HG02642 (cell line): ENCODE results near the gene DERL3.
"Not testable (repeated sequence)": the region's sequence is repeated elsewhere in the genome, so short reads cannot be mapped to it uniquely, and the experiment has no call there.

Experiments
- ATAC-seq: cut with Tn5 transposase; IDR thresholded peaks from one replicate; pipeline ENCODE4 v1.9.1; 2021; ENCODE audit warnings: mild to moderate bottlenecking; ENCODE audit not compliant: unreplicated experiment, poor library complexity

The DERL3 gene

GRCh38 chr22:23838681-23839468 lies at the start of gene DERL3:
Gene DERL3, minus strand, starts transcription at chr22:23839006. Its CDS starts 19 bp downstream, at chr22:23838987.
- peak; percentile 84 for ATAC-seq

GRCh38 chr22:23884140-23884539 lies 45.3 kb upstream of the DERL3 start:
- ATAC-seq, result no peak

- no peak for ATAC-seq
Measured at GRCh38 chr22:23883658-23884057, 44.9 kb upstream of the DERL3 start.

DNA sequence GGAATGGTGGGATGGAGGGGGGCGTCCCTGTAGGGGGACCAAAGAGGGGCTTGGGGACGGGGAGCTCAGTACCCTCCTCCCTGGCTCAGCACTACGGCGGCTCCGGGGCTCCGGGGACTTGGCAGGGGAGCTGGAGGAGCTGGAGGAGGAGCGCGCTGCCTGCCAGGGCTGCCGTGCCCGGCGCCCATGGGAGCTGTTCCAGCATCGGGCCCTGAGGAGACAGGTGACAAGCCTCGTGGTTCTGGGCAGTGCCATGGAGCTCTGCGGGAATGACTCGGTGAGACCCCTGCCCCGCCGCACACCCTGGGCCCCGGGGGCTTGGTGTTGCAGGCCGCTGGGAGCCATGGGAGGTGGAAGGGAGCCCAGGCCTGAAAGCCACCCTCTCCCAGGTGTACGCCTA lies 43.6 kb upstream of the DERL3 start:
- ATAC-seq, result no peak

DNA sequence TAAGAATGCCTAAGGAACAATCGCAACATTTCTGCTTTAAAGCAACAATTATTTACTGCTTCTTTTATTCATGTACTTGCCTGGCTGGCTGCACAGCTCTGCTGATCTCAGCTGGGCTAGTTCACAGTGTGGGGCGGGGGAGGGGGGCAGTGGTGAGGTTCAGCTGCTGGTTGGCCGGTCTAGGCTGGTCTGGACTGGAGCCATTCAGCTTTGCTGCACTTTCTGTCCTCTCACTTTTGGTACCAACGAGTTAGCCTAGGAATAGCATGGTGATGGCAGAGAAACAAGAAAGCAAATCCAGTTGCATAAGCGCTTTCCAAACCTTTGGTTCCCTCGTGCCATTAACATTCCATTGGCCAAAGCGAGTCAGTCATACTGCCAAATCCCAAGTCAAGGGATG lies 39.4 kb upstream of the DERL3 start:
- ATAC-seq, result no peak

GRCh38 chr22:23877566-23877965 lies 38.8 kb upstream of the DERL3 start:
- ATAC-seq, result no peak

GRCh38 chr22:23875801-23876200 lies 37.0 kb upstream of the DERL3 start:
- ATAC-seq, result no peak

- ATAC-seq, result no peak
Measured at GRCh38 chr22:23874871-23875270, 36.1 kb upstream of the DERL3 start.

DNA sequence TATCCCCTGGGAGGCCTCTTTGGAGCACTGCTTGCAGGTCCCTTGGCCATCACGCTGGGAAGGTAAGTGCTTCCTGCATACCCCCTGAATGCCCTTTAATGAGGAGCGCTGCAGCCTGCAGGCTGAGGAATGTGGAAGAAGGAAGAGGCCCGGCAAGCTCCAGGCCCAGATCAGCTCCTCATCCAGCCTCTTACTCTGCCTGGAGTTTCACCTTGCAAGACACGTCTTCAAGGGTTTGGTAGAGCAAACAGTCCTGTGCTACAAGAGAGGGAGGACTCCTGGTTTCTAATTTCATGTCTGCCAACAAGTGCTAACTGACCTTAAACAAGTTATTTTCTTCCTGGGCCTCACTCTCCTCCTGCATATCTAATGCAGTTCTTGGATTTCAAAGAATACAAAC lies 29.8 kb upstream of the DERL3 start:
- no peak for ATAC-seq

GRCh38 chr22:23864499-23865154 lies 25.8 kb upstream of the DERL3 start:
- not testable (repeated sequence) for ATAC-seq

DNA sequence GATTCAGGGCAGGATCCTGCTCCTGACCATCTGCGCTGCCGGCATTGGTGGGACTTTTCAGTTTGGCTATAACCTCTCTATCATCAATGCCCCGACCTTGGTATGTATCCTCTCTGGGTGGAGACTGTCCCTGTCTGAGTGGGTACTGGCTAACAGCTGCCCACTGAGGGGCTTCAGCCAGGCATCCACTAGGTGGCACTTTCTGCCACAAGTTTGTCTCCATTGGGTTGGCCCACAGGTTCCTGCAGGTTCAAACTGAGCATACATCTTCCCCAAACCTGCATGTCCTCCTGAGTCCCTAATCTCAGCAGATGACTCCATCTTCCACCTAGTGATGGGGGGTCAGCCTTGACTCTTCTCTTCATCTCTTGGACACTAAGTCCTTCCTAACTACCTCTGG lies 23.3 kb upstream of the DERL3 start:
- ATAC-seq, result no peak

DNA sequence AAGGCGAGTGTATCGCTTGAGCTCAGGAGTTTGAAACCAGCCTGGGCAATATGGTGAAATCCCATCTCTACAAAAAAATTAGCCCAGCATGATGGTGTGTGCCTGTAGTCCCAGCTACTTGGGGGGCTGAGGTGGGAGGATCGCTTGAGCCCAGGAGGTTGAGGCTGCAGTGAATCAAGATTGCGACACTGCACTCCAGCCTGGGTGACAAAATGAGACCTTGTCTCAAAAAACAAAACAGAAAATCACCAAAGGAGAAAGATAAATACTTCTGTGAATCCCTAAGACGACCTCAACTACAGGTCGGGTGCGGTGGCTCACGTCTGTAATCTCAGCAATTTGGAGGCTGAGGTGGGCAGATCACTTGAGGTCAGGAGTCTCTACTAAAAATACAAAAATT lies 21.4 kb upstream of the DERL3 start:
- not testable (repeated sequence) for ATAC-seq

GRCh38 chr22:23859201-23859600 lies 20.4 kb upstream of the DERL3 start:
- no peak for ATAC-seq

- ATAC-seq, result no peak
Measured at GRCh38 chr22:23858484-23858815, 19.6 kb upstream of the DERL3 start.

GRCh38 chr22:23857606-23858483 lies 19.0 kb upstream of the DERL3 start, which contains the start of gene SLC2A11:
Gene SLC2A11, plus strand, starts transcription at chr22:23857875. Its CDS starts 125 bp downstream, at chr22:23858000.
- ATAC-seq, result peak; percentile 94

- peak; percentile 45 for ATAC-seq
Measured at GRCh38 chr22:23856721-23857605, 18.2 kb upstream of the DERL3 start.

DNA sequence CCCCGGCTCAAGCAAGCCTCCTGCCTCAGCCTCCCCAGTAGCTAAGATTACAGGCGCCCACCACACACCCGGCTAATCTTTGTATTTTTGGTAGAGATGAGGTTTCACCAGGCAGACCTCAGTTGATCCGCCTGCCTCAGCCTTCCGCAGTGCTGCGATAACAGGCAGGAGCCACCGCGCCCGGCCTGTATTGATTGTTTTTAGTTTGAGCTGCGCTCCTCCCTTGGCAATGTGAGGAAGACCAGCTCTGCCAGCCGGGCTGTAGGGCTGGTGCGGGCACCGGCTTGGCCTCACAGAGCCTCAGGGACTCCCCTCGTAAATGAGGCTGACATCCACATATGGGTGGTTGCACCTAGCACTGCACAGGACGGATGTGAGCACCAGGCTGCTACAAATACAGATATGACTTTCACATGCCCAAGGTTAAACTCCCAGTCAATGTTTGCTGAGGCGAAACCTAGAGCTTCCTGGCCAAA lies 11.4 kb upstream of the DERL3 start:
- peak; percentile 51 for ATAC-seq

GRCh38 chr22:23849009-23850006 lies 10.5 kb upstream of the DERL3 start:
- peak; percentile 47 for ATAC-seq
